Measurements from ENCODE around the gene IL17C.

DNA sequence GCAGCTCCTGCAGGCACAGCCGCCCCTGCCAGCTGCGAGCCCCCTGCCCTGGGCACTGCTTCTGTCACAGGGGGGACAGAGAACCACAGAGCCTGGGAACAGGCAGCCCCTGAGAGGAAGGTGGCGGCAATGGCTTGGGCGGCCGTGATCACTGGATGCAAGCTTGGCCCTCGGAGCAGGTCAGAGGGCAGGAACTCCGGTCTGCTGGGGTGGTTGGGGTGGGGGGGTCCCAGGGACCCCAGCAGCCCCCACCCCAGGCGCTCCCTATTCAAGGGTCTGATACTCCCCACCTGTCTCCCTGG, 14.3 kb downstream of the IL17C start:
- TF ChIP-seq, protein P1, sequence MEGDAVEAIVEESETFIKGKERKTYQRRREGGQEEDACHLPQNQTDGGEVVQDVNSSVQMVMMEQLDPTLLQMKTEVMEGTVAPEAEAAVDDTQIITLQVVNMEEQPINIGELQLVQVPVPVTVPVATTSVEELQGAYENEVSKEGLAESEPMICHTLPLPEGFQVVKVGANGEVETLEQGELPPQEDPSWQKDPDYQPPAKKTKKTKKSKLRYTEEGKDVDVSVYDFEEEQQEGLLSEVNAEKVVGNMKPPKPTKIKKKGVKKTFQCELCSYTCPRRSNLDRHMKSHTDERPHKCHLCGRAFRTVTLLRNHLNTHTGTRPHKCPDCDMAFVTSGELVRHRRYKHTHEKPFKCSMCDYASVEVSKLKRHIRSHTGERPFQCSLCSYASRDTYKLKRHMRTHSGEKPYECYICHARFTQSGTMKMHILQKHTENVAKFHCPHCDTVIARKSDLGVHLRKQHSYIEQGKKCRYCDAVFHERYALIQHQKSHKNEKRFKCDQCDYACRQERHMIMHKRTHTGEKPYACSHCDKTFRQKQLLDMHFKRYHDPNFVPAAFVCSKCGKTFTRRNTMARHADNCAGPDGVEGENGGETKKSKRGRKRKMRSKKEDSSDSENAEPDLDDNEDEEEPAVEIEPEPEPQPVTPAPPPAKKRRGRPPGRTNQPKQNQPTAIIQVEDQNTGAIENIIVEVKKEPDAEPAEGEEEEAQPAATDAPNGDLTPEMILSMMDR (IDR thresholded peaks at IDR 0.05; ENCODE audit: extremely low read depth in 1 of 2, insufficient read depth in 1 of 2, low read depth in 1 of 2, low read length in 2 of 2): no peak
- TF ChIP-seq POLR2AphosphoS5 (IDR thresholded peaks at IDR 0.05; ENCODE audit: insufficient read depth, low read depth, low read length) (no peak), MYC (IDR thresholded peaks at IDR 0.05; ENCODE audit: low read depth, low read length) (no peak), EZH2 (IDR thresholded peaks at IDR 0.05; ENCODE audit: borderline replicate concordance, low read depth, low read length, severe bottlenecking) (no peak)

All from endothelial cell of umbilical vein (primary cell).